ENCODE results near the gene CALCR.

The CALCR gene

GRCh38 chr7:93562936-93563335, 11.6 kb downstream of the CALCR start:
- H3K9ac ChIP-seq (ENCODE audit: insufficient read length), result no peak overlapping the region
- H3K9me3 ChIP-seq (ENCODE audit: low read depth, low read length), result no peaks in the 10 kb centered on the region
- H3K4me3 ChIP-seq, result no peak overlapping the region
- no peaks in the 10 kb centered on the region for H3K36me3 ChIP-seq (ENCODE audit: insufficient read depth, low read length)
- no peak overlapping the region for H3K27ac ChIP-seq
- TF ChIP-seq POLR2AphosphoS5 (IDR thresholded peaks at IDR 0.05; ENCODE audit: borderline replicate concordance, low read depth, low read length) (no peak), FOXP2 (optimal IDR thresholded peaks at IDR 0.05; ENCODE audit: control extremely low read depth, extremely low read length, insufficient read depth) (no peak), EZH2 (IDR thresholded peaks at IDR 0.05) (no peak)
- no peak for DNase-seq (ENCODE audit: low read depth, low spot score)

- H3K9me3 ChIP-seq (ENCODE audit: low read depth, low read length), result no peaks in the 10 kb centered on the region
- TF ChIP-seq POLR2AphosphoS5 (IDR thresholded peaks at IDR 0.05; ENCODE audit: borderline replicate concordance, low read depth, low read length) (no peak), FOXP2 (optimal IDR thresholded peaks at IDR 0.05; ENCODE audit: control extremely low read depth, extremely low read length, insufficient read depth) (no peak), EZH2 (IDR thresholded peaks at IDR 0.05) (no peak)
- no peak overlapping the region for H3K27ac ChIP-seq
- H3K9ac ChIP-seq (ENCODE audit: insufficient read length), result no peak overlapping the region
- H3K4me3 ChIP-seq, result no peak overlapping the region
- DNase-seq (ENCODE audit: low read depth, low spot score), result no peak
- H3K36me3 ChIP-seq (ENCODE audit: insufficient read depth, low read length), result no peaks in the 10 kb centered on the region
These were observed 12.4 kb downstream of the CALCR start for GRCh38 chr7:93562106-93562505.

GRCh38 chr7:93559639-93560491, 14.7 kb downstream of the CALCR start:
- no peaks in the 10 kb centered on the region for H3K36me3 ChIP-seq (ENCODE audit: insufficient read depth, low read length)
- H3K9me3 ChIP-seq (ENCODE audit: low read depth, low read length), result no peaks in the 10 kb centered on the region
- TF ChIP-seq EZH2 (IDR thresholded peaks at IDR 0.05) (no peak), FOXP2 (optimal IDR thresholded peaks at IDR 0.05; ENCODE audit: control extremely low read depth, extremely low read length, insufficient read depth) (no peak), POLR2AphosphoS5 (IDR thresholded peaks at IDR 0.05; ENCODE audit: borderline replicate concordance, low read depth, low read length) (no peak)
- no peak overlapping the region for H3K9ac ChIP-seq (ENCODE audit: insufficient read length)
- H3K27ac ChIP-seq, result no peak overlapping the region
- no peak overlapping the region for H3K4me3 ChIP-seq
- DNase-seq (ENCODE audit: low read depth, low spot score), result no peak

- no peaks in the 10 kb centered on the region for H3K36me3 ChIP-seq (ENCODE audit: insufficient read depth, low read length)
- no peak for TF ChIP-seq EZH2 (IDR thresholded peaks at IDR 0.05)
- no peak for TF ChIP-seq POLR2AphosphoS5 (IDR thresholded peaks at IDR 0.05; ENCODE audit: borderline replicate concordance, low read depth, low read length)
- no peak for TF ChIP-seq FOXP2 (optimal IDR thresholded peaks at IDR 0.05; ENCODE audit: control extremely low read depth, extremely low read length, insufficient read depth)
- H3K9ac ChIP-seq (ENCODE audit: insufficient read length), result no peak overlapping the region
These were observed 15.6 kb downstream of the CALCR start for GRCh38 chr7:93558705-93559614.

GRCh38 chr7:93551931-93552330, 22.6 kb downstream of the CALCR start:
- no peak overlapping the region for H3K4me3 ChIP-seq
- H3K36me3 ChIP-seq (ENCODE audit: insufficient read depth, low read length), result no peaks in the 10 kb centered on the region
- no peak for DNase-seq (ENCODE audit: low read depth, low spot score)
- no peak overlapping the region for H3K27ac ChIP-seq
- TF ChIP-seq FOXP2 (optimal IDR thresholded peaks at IDR 0.05; ENCODE audit: control extremely low read depth, extremely low read length, insufficient read depth), result no peak
- no peak for TF ChIP-seq EZH2 (IDR thresholded peaks at IDR 0.05)
- no peak for TF ChIP-seq POLR2AphosphoS5 (IDR thresholded peaks at IDR 0.05; ENCODE audit: borderline replicate concordance, low read depth, low read length)
- H3K9ac ChIP-seq (ENCODE audit: insufficient read length), result no peak overlapping the region
- H3K9me3 ChIP-seq (ENCODE audit: low read depth, low read length), result no peaks in the 10 kb centered on the region

More at GRCh38 chr7:93558705-93559614, 15.6 kb downstream of the CALCR start:
- H3K4me3 ChIP-seq, result no peak overlapping the region
- H3K9me3 ChIP-seq (ENCODE audit: low read depth, low read length), result no peaks in the 10 kb centered on the region
- no peak for DNase-seq (ENCODE audit: low read depth, low spot score)
- no peak overlapping the region for H3K27ac ChIP-seq

GRCh38 chr7:93551063-93551895, 23.2 kb downstream of the CALCR start:
- TF ChIP-seq EZH2 (IDR thresholded peaks at IDR 0.05) (no peak), POLR2AphosphoS5 (IDR thresholded peaks at IDR 0.05; ENCODE audit: borderline replicate concordance, low read depth, low read length) (no peak), FOXP2 (optimal IDR thresholded peaks at IDR 0.05; ENCODE audit: control extremely low read depth, extremely low read length, insufficient read depth) (no peak)
- no peak overlapping the region for H3K9ac ChIP-seq (ENCODE audit: insufficient read length)
- no peak overlapping the region for H3K27ac ChIP-seq
- no peaks in the 10 kb centered on the region for H3K36me3 ChIP-seq (ENCODE audit: insufficient read depth, low read length)
- DNase-seq (ENCODE audit: low read depth, low spot score), result peak; percentile 58
- no peaks in the 10 kb centered on the region for H3K9me3 ChIP-seq (ENCODE audit: low read depth, low read length)
- H3K4me3 ChIP-seq, result no peak overlapping the region

GRCh38 chr7:93547716-93548115, 26.8 kb downstream of the CALCR start:
- Histone ChIP-seq H3K4me3 (no peak overlapping the region), H3K9me3 (ENCODE audit: low read depth, low read length) (no peaks in the 10 kb centered on the region), H3K9ac (ENCODE audit: insufficient read length) (no peak overlapping the region), H3K36me3 (ENCODE audit: insufficient read depth, low read length) (no peaks in the 10 kb centered on the region), H3K27ac (no peak overlapping the region)
- no peak for DNase-seq (ENCODE audit: low read depth, low spot score)
- TF ChIP-seq EZH2 (IDR thresholded peaks at IDR 0.05) (no peak), POLR2AphosphoS5 (IDR thresholded peaks at IDR 0.05; ENCODE audit: borderline replicate concordance, low read depth, low read length) (no peak)

Measured in SK-N-MC (cell line).